K562 (cell line): ENCODE results near the gene MYO1H.

Experiments used
- CBX5 ChIP-seq: IDR thresholded peaks from 2 replicates; pipeline ENCODE4 v1.6.1; 2014; ENCODE audit warnings: low read depth, borderline replicate concordance
- ETS1 ChIP-seq: conservative IDR thresholded peaks from 2 replicates; pipeline ENCODE4 v1.6.1; 2011; ENCODE audit warnings: low read depth, mild to moderate bottlenecking, low read length; ENCODE audit not compliant: control insufficient read depth
- FIP1L1 ChIP-seq: fragments of 200-400 bp; formaldehyde crosslinking; IDR thresholded peaks from 2 replicates; pipeline ENCODE4 v1.6.1; 2018; ENCODE audit warnings: mild to moderate bottlenecking, low read depth, low read length; ENCODE audit not compliant: poor library complexity, severe bottlenecking
- GABPA ChIP-seq: fragments of 200-800 bp; sonication (Bioruptor generic); conservative IDR thresholded peaks from 2 replicates; pipeline ENCODE4 v1.6.1; 2016; ENCODE audit warnings: low read depth, missing genetic modification characterization, missing compliant biosample characterization
- KLF10 ChIP-seq: fragments of 250-450 bp; sonication (Bioruptor Pico); IDR thresholded peaks from 2 replicates; pipeline ENCODE4 v1.6.1; 2021; ENCODE audit warnings: matching md5 sums
- NCOA2 ChIP-seq, 2 experiments: fragments of 450-650 bp; IDR thresholded peaks; 2 replicates each; pipeline ENCODE4 v1.6.1; 2018; ENCODE audit warnings: mild to moderate bottlenecking in 2 of 2, moderate library complexity in 1 of 2; ENCODE audit not compliant: partially characterized antibody in 2 of 2
- PCBP1 ChIP-seq: fragments of 200-400 bp; formaldehyde crosslinking; IDR thresholded peaks from 2 replicates; pipeline ENCODE4 v1.6.1; 2018; ENCODE audit warnings: mild to moderate bottlenecking, low read depth, low read length; ENCODE audit not compliant: poor library complexity, severe bottlenecking
- SETDB1 ChIP-seq: IDR thresholded peaks from one replicate; pipeline ENCODE4 v1.6.1; 2012; ENCODE audit warnings: low read length, control low read depth, inconsistent platforms
- SNAPC5 ChIP-seq: fragments of 250-450 bp; sonication (Bioruptor Pico); IDR thresholded peaks from 2 replicates; pipeline ENCODE4 v1.8.0; 2021; ENCODE audit warnings: moderate library complexity, mild to moderate bottlenecking, inconsistent platforms
- STAG1 ChIP-seq: sonication (generic); formaldehyde crosslinking; IDR thresholded peaks from 2 replicates; pipeline ENCODE4 v1.5.0; 2020; ENCODE audit warnings: missing genetic modification reagents, borderline replicate concordance
- ZNF274 ChIP-seq: IDR thresholded peaks from 2 replicates; pipeline ENCODE4 v1.6.1; 2011; ENCODE audit warnings: low read depth, mild to moderate bottlenecking, low read length, moderate library complexity, borderline replicate concordance

DNA sequence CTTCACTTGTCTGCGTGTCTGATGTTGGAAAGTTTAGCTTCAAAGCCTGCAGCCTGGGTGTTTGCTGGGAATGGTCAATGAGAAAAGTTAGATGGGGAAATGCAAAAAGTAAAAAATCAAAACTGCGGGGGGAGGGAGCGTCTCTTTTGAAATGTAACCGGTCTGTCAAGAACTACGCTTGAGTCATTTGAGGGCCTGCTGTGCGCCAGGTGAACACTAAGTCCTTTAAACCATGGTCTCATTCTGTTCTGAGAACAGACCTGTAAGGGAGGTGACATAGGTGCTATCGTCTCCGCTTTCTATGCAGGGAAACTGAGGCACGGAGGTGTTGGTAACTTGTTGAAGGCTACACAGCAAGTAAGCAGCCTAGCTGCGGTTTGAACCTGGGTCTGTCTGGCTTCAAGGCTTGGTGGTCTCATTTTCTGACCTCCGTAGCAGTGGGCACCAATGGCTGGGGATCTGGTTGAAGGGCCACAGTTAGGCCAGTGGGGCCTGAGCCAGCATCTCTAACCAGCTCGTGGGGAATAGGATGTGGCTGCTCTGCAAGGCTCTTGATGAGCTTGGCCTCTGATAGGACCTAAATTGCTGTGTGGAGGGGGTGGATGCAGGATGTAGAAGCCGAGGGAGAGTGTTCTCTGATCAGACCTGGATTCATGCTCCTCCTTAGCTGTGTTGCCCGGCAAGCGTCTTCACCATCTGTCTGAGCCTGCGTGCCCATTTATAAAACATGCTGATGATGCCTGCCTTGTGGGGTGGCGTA, 87.9 kb downstream of the MYO1H start:
- TF ChIP-seq ZNF274: no peak
- no peak for TF ChIP-seq CBX5
- TF ChIP-seq ETS1: no peak
- no peak for TF ChIP-seq PCBP1
- no peak for TF ChIP-seq KLF10 (CRISPR knock-in tag)
- TF ChIP-seq STAG1 (CRISPR knock-in tag): no peak
- no peak for TF ChIP-seq FIP1L1
- TF ChIP-seq GABPA (tag): no peak
- no peak for TF ChIP-seq NCOA2 (IDR thresholded peaks at IDR 0.05; ENCODE audit: partially characterized antibody in 2 of 2)
- no peak for TF ChIP-seq SNAPC5 (CRISPR knock-in tag)
- no peak for TF ChIP-seq SETDB1
